Measurements from ENCODE around the gene DYRK2. TPM values are rescaled to one million over a fixed set of nuclear protein-coding genes. Genes with fewer than 3 reads are reported as not detected.
A peak's percentile ranks its signal among the peaks of the same experiment; 100 is the strongest.

Gene DYRK2
- total RNA-seq, 2 experiments from 2014 or later = 66.4 to 69.8 TPM

DNA sequence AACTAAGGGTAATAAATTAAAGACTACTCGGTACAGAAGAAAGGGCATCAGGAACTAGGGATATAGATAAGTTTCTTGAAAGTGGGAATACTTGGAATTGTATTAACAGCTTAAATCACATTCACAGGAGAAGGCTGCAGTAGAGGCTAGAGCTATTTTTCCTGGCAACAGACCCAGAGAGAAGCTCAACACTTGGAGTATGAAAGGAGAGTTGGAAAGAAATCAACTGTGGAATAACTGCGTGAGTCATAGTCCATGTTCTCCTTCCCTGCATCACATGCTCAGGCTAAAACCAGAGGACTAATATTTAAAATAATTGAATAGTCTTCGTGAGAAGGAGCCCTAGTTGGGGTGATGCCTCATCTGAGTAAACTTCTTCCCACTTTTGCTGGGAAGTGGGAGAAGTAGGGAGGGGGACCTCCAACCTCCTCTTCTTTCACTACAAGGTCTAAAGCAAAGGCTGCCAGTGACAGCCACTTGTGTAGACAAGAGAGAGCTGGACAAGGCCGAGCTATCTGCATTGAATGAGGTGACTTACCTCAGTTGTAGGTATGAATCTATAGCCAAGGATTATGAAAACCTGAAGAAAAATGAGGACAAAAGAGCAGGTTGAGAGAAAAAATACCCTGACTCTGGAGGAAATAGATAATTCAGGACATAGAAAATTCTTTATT is 32.7 kb downstream of the DYRK2 start:
- Mint-ChIP-seq H3K9me3 (peaks cover 3% of the 10 kb centered on the region), H3K4me3 (no peak overlapping the region), H3K4me1 (peaks cover 11% of the 10 kb centered on the region), H3K27me3 (no peaks in the 10 kb centered on the region), H3K36me3 (ENCODE audit: low read depth) (peaks cover 5% of the 10 kb centered on the region), H3K27ac (no peak overlapping the region)
- CTCF ChIA-PET = no interaction called here
- POLR2A ChIA-PET = no interaction called here
- no peak for DNase-seq

DNA sequence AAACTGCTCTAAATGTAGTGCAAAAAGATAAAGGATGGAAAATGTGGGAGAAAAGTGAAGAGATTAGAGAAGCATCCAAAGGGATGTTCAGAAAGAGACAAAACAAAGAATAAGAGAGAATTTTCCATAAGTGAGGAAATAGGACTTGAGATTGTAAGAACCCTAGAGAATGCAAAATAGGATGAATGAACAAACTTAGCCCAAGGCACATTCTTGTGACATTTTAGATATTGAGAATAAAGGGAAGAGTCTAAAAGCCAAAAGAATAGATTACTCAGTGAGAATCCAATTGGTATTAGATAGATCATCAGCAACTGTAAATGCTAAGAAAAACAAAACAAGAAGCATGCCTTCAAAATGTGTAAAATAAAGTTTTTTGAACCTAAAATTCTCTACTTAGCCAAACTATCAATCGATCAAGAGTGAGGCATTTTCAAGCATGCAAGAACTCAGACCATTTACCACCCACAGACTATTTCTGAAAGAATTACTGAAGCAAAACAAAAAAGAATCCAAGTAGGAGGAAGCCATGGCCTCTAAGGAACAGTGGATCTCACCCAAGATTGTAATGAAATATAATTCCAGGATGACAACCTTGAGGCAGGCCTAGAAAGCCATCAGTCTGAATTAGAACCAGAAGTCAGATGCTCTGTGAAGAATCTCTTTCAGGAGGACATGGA is 33.5 kb downstream of the DYRK2 start:
- DNase-seq = no peak
- Mint-ChIP-seq H3K27ac (no peak overlapping the region), H3K4me1 (peaks cover 11% of the 10 kb centered on the region)

DNA sequence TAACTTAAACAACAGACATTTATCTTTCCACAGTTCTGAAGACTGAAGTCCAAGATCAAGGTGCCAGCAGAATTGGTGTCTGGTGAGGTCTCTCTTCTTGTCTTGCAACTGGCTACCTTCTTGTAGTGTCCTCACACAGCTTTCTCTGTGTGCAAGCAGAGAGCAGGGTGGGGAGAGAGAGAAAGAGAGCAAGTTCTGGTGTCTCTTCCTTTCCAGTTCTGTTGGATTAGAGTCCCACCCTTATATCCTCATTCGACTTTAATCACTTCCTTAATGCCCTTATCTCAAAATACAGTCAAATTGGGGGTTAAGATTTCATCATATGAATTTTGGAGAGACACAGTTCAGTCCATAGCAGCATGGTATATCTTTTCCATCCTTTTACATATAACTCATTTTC is 40.8 kb downstream of the DYRK2 start:
- POLR2A ChIA-PET = no interaction called here
- DNase-seq = no peak
- H3K4me3 Mint-ChIP-seq = no peak overlapping the region

More for the DNA sequence above, 33.5 kb downstream of the DYRK2 start:
- H3K27me3 Mint-ChIP-seq = no peaks in the 10 kb centered on the region
- ChIA-PET POLR2A (no interaction called here), CTCF (no interaction called here)
- H3K9me3 Mint-ChIP-seq = peaks cover 3% of the 10 kb centered on the region
- H3K4me3 Mint-ChIP-seq = no peak overlapping the region
- H3K36me3 Mint-ChIP-seq (ENCODE audit: low read depth) = peaks cover 5% of the 10 kb centered on the region

DNA sequence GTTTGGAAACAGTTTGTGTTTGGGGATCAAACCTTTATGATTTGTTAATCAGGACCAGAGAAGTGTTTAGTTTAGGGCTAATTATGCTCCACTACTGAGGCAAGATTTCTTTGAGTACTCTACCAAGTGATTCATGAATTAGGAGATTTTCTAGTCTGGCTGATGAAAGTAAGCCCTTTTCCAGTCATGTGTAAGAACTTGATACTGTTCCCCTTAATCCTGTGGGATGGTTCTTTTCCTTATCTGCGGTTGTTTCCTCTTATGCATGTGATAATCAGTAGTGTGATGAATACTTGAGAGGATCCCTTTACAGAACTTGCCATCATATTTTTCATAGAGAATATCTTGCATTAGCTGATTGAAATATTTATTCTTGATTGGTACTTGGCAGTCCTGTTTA is 42.1 kb downstream of the DYRK2 start:
- H3K4me3 Mint-ChIP-seq = no peak overlapping the region
- ChIA-PET CTCF (no interaction called here), POLR2A (no interaction called here)
- no peak overlapping the region for H3K27ac Mint-ChIP-seq
- no peak for DNase-seq
- peaks cover 3% of the 10 kb centered on the region for H3K36me3 Mint-ChIP-seq (ENCODE audit: low read depth)
- H3K4me1 Mint-ChIP-seq = peaks cover 23% of the 10 kb centered on the region
- peaks cover 11% of the 10 kb centered on the region for H3K27me3 Mint-ChIP-seq
- H3K9me3 Mint-ChIP-seq = peaks cover 4% of the 10 kb centered on the region

More for the DNA sequence above, 40.8 kb downstream of the DYRK2 start:
- peaks cover 3% of the 10 kb centered on the region for H3K36me3 Mint-ChIP-seq (ENCODE audit: low read depth)
- peaks cover 4% of the 10 kb centered on the region for H3K27me3 Mint-ChIP-seq
- H3K27ac Mint-ChIP-seq = no peak overlapping the region
- peaks cover 4% of the 10 kb centered on the region for H3K9me3 Mint-ChIP-seq
- H3K4me1 Mint-ChIP-seq = peaks cover 12% of the 10 kb centered on the region
- CTCF ChIA-PET = no interaction called here

DNA sequence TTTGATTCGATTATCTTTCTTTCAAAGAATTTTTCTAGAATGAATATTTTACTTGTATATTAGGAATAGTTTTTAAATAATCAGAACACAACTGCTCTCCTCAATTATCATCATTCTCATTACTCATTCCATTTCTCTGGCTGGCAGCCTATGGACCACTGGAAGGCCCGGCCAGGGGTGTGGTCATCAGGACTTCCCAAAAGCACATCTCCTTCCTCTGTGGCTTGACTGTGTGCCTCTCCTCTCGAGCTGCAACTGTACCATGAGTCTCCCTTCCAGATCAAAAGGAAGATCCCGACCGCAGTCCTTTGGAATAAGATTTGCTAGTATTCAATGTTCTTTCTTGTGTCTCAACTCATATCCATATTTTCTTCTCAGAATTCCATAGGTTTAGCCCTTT is 42.7 kb downstream of the DYRK2 start:
- Mint-ChIP-seq H3K4me3 (no peak overlapping the region), H3K27me3 (peaks cover 11% of the 10 kb centered on the region), H3K36me3 (ENCODE audit: low read depth) (peaks cover 3% of the 10 kb centered on the region), H3K9me3 (peaks cover 4% of the 10 kb centered on the region), H3K4me1 (peaks cover 28% of the 10 kb centered on the region), H3K27ac (no peak overlapping the region)
- CTCF ChIA-PET = interaction anchor here (0.6 kb wide), 1 partner anchor 183 kb away, joined by 3 read pairs; no protein-coding TSS in a partner anchor
- no peak for DNase-seq
- POLR2A ChIA-PET = no interaction called here

DNA sequence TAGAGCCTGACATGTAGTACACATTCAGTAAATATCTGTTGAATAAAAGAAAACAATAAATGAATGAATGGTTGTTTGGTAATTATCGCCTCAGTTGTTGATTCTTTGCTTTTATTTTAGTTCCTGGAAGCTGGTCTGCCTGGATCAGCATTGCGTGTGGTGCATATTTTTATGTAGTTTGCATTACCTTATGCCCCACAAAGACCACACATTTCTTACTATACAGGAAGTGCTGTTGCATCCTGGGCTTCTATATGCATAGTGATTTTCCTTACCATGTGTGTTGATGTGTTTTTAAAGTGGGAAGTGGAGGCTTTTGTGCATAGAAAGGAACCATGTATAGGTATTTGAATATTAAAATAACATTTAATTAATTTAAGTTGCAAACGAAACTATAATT is 43.6 kb downstream of the DYRK2 start:
- no peak for DNase-seq
- Mint-ChIP-seq H3K27me3 (peaks cover 11% of the 10 kb centered on the region), H3K4me3 (no peak overlapping the region), H3K9me3 (peaks cover 4% of the 10 kb centered on the region), H3K36me3 (ENCODE audit: low read depth) (peaks cover 3% of the 10 kb centered on the region), H3K4me1 (peaks cover 37% of the 10 kb centered on the region), H3K27ac (no peak overlapping the region)
- POLR2A ChIA-PET = no interaction called here
- CTCF ChIA-PET = interaction anchor here (0.6 kb wide), 1 partner anchor 184 kb away, joined by 3 read pairs; no protein-coding TSS in a partner anchor

DNA sequence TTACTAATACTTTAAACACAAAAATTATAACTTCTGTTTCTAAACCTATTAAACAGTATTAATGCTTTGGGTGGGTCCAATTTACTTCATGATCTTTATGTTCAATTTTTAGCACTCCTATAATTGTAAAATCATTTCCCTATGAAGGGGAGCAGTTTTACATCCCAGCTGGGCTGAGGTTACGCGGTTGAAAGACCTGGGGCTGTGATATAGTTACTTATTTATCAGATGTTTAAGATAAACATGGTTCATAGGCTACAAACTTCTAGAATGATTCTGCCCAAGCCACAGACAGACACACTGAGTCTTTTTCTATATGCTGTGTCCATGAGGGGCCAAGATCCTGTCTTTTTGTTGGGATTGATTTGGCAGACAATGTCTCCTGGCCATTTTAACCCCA is 44.4 kb downstream of the DYRK2 start:
- Mint-ChIP-seq H3K9me3 (no peaks in the 10 kb centered on the region), H3K36me3 (ENCODE audit: low read depth) (peaks cover 3% of the 10 kb centered on the region), H3K4me3 (no peak overlapping the region), H3K27ac (no peak overlapping the region), H3K4me1 (peaks cover 46% of the 10 kb centered on the region), H3K27me3 (peaks cover 11% of the 10 kb centered on the region)
- DNase-seq = no peak
- ChIA-PET POLR2A (no interaction called here), CTCF (no interaction called here)

DNA sequence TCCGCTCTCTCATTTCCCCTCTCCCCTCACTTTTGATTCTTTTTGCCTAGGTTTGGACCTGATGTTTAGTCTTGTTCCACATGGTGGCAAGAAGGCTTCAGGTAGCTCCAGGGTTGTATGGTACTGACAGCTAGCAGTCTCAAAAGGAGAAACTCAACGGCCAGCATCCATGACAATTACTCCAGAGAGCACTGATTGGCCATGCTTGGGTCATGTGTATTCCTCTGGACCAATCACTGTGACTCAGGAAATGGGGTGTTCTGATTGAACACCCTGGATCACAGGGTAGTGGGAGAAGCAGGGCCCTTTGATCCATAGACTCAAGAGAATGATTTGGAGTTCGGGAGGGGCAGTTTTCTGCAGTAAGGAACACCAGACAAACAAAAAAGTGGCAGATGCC is 45.3 kb downstream of the DYRK2 start:
- Mint-ChIP-seq H3K4me3 (no peak overlapping the region), H3K36me3 (ENCODE audit: low read depth) (peaks cover 3% of the 10 kb centered on the region), H3K4me1 (peaks cover 55% of the 10 kb centered on the region), H3K27me3 (peaks cover 11% of the 10 kb centered on the region), H3K9me3 (no peaks in the 10 kb centered on the region), H3K27ac (no peak overlapping the region)
- no peak for DNase-seq
- ChIA-PET POLR2A (no interaction called here), CTCF (no interaction called here)

DNA sequence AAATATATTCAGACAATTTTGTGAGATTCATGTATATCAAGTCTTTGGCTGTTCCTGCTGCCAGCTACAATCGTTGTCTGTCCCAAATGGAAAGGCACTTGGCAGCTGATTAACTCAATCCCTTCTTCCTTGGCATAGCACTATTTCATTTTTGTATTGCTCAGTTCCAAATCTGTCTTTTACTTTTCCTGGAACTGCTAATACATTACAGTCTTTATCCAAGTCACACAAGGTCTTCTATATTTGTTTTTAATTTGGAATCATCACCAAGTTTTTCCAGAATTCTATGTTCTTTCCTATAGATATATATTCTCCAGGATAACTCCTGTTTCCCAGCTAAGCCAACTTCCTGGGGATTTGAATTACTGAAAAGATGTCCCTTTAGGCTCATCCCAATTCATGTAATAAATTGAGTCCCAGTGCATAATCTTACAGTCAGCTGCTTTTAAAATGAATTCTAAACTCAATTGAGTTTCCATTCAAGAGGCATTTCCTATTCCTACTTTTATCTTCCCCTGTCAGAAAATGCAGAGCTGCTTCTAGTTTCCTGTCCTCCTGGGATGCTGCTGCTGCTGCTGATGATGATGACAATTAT is 45.9 kb downstream of the DYRK2 start:
- CTCF ChIA-PET = interaction anchor here (0.8 kb wide), 1 partner anchor 22 kb away, joined by 3 read pairs; no protein-coding TSS in a partner anchor
- H3K4me3 Mint-ChIP-seq = no peak overlapping the region

DNA sequence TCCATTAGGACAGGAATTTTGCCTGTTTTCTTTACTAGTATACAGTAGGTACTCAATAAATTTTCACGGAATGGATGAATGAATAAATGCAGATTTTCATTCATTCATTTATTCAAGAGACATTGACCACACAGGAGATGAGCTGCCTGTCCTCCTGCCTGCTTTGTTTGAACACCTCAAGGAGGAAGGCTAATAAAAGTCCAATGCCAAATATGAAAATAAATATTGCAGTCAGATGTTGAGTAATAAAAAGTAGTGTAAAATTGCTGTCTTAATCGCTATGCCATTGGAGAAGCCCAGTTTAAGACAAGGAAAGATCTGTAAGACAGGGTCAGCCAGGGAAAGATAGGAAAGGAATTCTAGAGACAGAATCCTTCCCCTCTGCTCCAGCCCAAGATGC is 47.4 kb downstream of the DYRK2 start:
- H3K4me1 Mint-ChIP-seq = peaks cover 69% of the 10 kb centered on the region
- H3K27ac Mint-ChIP-seq = no peak overlapping the region
- CTCF ChIA-PET = no interaction called here
- H3K27me3 Mint-ChIP-seq = peaks cover 14% of the 10 kb centered on the region
- no peak for DNase-seq
- no peaks in the 10 kb centered on the region for H3K9me3 Mint-ChIP-seq
- POLR2A ChIA-PET = no interaction called here
- H3K36me3 Mint-ChIP-seq (ENCODE audit: low read depth) = peaks cover 5% of the 10 kb centered on the region
- no peak overlapping the region for H3K4me3 Mint-ChIP-seq

More for the DNA sequence above, 45.9 kb downstream of the DYRK2 start:
- no peak overlapping the region for H3K27ac Mint-ChIP-seq
- H3K4me1 Mint-ChIP-seq = peaks cover 60% of the 10 kb centered on the region
- no peaks in the 10 kb centered on the region for H3K9me3 Mint-ChIP-seq
- H3K27me3 Mint-ChIP-seq = peaks cover 11% of the 10 kb centered on the region
- peaks cover 3% of the 10 kb centered on the region for H3K36me3 Mint-ChIP-seq (ENCODE audit: low read depth)
- DNase-seq = no peak
- POLR2A ChIA-PET = no interaction called here

DNA sequence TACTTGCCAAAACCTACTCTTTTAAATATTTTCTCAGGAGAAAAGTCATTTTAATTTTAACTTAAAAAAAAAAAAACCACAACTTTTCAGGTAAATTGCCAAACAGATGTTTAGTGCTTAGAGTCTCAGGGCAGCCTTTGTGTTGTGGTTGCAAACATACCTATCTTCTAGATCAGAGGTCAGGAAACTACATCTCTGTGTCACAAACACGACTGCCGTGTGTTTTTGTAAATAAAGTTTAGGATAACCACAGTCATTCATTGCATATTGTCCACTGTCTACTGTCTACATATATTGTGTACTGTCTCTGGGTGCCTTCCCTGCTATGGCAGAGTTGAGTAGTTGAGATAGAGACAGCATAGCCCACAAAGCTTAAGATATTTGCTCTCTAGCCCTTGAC is 48.9 kb downstream of the DYRK2 start:
- Mint-ChIP-seq H3K4me3 (peak overlapping the region; percentile 50), H3K36me3 (ENCODE audit: low read depth) (peaks cover 3% of the 10 kb centered on the region), H3K9me3 (no peaks in the 10 kb centered on the region), H3K4me1 (peaks cover 60% of the 10 kb centered on the region), H3K27me3 (peaks cover 22% of the 10 kb centered on the region), H3K27ac (peak overlapping the region; percentile 61)
- CTCF ChIA-PET = interaction anchor here (0.6 kb wide), 1 partner anchor 331 kb away, joined by 3 read pairs; no protein-coding TSS in a partner anchor
- POLR2A ChIA-PET = no interaction called here
- DNase-seq = peak; percentile 59

DNA sequence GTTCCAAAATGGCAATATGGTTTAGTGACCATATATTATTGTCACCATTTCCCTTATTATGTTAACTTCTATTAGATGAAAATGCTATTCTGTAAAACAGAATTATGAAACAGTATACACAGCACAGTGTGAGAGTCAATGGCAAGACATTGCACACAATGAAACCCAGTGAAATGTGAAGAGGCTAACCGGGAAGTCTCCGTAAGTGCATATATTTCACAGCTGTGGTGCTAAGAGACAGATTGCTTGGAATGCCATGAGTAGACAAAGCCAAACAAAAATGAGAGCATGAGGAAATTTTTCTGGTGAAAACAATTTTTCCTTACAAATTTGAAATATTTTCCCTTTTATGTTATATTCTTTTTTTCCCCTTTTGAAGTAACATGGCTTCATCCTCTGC is 49.4 kb downstream of the DYRK2 start:
- H3K27me3 Mint-ChIP-seq = peaks cover 22% of the 10 kb centered on the region
- peaks cover 59% of the 10 kb centered on the region for H3K4me1 Mint-ChIP-seq
- CTCF ChIA-PET = interaction anchor here (0.6 kb wide), 1 partner anchor 330 kb away, joined by 3 read pairs; no protein-coding TSS in a partner anchor
- H3K4me3 Mint-ChIP-seq = peak overlapping the region; percentile 57
- no peak for DNase-seq
- H3K36me3 Mint-ChIP-seq (ENCODE audit: low read depth) = peaks cover 3% of the 10 kb centered on the region
- peaks cover under 1% of the 10 kb centered on the region for H3K9me3 Mint-ChIP-seq
- H3K27ac Mint-ChIP-seq = peak overlapping the region; percentile 67
- POLR2A ChIA-PET = no interaction called here

Data from activated CD4-positive, alpha-beta T cell treated with anti-CD3 and anti-CD28 coated beads, Interleukin-2, amount 10 ng/mL, durations not matched to agents 7 days and 5 days (primary cell).